A549 treated with RU486 at 1 μM for 4 hours (cell line): Measurements from ENCODE around the gene DALRD3. TPM values are rescaled to one million over a fixed set of nuclear protein-coding genes. Genes with fewer than 3 reads are reported as not detected.

Source experiments
- total RNA-seq: library from RNA; stranded (reverse); fragments of 200-300 nt; extraction: Qiagen RNA extraction; gene quantifications from 5 replicates; pipeline ENCODE4 v1.2.3, GENCODE V29; 2022; ENCODE audit warnings: low read depth

Gene DALRD3, protein sequence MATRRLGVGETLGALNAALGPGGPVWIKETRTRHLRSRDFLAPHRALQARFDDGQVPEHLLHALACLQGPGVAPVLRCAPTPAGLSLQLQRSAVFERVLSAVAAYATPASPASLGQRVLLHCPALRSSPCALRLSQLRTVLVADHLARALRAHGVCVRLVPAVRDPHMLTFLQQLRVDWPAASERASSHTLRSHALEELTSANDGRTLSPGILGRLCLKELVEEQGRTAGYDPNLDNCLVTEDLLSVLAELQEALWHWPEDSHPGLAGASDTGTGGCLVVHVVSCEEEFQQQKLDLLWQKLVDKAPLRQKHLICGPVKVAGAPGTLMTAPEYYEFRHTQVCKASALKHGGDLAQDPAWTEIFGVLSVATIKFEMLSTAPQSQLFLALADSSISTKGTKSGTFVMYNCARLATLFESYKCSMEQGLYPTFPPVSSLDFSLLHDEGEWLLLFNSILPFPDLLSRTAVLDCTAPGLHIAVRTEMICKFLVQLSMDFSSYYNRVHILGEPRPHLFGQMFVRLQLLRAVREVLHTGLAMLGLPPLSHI
- total RNA-seq = 16.0 to 25.0 TPM (median 22.3 TPM) in 5 replicates

DNA sequence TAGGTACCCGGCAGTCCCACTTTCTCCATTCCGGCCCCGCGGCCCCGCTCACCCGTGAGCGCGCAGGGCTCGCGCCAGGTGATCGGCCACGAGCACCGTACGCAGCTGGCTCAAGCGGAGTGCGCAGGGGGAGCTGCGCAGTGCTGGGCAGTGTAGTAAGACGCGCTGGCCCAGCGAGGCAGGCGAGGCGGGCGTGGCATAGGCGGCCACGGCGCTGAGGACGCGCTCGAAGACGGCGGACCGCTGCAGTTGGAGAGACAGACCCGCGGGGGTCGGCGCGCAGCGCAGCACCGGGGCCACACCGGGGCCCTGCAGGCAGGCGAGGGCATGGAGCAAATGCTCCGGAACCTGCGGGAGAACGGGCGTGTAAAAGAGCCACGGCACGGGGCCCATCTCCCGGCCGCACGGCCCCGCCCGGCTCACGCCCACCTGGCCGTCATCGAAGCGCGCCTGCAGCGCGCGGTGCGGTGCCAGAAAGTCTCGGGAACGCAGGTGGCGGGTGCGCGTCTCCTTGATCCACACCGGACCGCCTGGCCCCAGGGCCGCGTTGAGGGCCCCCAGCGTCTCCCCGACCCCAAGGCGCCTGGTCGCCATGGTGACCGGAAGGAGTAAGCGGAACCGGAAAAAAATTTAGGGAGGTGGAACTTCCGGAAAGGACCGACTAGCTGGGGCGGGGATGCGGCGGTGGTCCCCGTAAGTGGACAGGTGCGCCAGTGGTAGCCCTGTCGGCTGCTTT lies at the start of gene DALRD3:
Gene DALRD3 (minus strand): TSS at position 610 of the 736 bp plus-strand sequence. CDS start 16 bp downstream, at position 594.

DNA sequence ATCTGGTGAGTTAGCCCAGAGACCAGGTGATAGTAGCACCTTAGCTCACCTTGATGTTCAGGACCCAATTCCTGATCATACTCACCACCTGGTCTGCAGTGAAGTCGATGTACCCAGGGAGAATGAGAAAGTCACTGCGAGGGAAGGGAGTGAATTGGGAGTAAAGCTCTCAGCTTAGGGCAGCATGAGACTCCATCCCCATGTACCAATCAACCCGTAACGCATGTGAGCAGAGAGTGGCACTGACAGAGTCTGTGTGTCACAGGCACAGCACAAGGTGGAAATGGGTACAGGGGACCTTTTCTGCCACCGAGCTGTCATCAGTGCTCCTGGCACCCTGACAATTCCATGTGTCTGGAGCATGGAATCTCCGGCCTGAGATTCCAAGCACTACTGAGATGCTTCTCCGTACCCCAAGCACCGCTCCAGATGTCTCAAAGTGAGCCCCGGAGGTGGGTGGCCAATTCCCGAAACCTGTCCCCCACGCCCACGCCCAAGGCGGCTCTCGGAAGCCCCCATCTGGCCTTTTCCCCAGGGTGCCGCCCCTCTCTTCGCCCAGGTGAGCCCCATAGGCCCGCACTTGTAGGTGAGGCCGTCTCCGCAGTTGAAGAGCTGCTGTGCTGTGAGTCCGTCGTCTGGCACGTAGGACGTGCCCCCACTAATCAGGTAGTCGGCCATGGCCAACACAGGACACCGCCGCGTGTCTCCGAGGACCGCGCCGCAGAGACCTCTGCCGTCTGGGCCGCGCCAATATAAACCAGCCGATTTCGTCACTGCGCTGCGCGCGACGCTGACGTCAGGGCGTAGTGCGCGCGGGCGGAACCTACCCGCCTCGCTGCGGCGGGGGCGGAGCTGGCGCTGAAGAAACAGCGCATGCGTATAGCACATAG lies 10.5 kb upstream of the DALRD3 start, which contains the start of gene IMPDH2:
Gene IMPDH2 (minus strand): TSS at position 726 of the 890 bp plus-strand sequence. CDS start 48 bp downstream, at position 678.

DNA sequence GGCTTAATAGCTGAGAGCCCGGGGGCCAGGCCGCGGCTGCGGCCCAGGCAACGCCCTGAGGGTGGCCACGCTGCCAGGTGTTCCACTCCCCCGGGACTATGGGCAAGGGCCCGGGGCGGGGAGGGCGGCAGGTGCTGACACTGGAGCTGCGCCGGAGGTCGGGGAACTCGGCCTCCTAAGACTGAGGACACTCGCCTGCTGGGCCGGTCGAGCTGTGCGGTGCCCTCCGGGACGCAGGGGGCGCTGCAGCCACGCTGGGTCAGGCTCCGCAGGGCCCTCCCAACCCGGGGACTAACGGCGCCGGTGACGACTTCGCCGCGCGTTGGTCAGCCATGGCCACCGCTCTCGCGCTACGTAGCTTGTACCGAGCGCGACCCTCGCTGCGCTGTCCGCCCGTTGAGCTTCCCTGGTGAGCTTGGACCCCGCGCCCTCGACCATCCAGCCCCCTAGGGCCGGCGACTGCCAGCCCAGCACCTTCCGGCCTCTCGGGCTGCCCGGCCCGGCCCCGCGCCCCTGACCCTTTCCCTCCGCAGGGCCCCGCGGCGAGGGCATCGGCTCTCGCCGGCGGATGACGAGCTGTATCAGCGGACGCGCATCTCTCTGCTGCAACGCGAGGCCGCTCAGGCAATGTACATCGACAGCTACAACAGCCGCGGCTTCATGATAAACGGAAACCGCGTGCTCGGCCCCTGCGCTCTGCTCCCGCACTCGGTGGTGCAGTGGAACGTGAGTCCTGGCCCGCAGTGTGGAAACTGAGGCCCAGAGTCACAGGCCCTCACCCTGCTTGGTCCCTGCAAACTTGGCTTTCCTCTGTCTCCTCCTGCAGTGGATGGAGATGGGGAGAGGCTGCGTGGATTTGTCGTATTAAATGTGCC lies 3.7 kb upstream of the DALRD3 start, which contains the start of gene NDUFAF3:
Gene NDUFAF3 (plus strand): TSS at position 309 of the 875 bp plus-strand sequence. CDS start 24 bp downstream, at position 333.

DNA sequence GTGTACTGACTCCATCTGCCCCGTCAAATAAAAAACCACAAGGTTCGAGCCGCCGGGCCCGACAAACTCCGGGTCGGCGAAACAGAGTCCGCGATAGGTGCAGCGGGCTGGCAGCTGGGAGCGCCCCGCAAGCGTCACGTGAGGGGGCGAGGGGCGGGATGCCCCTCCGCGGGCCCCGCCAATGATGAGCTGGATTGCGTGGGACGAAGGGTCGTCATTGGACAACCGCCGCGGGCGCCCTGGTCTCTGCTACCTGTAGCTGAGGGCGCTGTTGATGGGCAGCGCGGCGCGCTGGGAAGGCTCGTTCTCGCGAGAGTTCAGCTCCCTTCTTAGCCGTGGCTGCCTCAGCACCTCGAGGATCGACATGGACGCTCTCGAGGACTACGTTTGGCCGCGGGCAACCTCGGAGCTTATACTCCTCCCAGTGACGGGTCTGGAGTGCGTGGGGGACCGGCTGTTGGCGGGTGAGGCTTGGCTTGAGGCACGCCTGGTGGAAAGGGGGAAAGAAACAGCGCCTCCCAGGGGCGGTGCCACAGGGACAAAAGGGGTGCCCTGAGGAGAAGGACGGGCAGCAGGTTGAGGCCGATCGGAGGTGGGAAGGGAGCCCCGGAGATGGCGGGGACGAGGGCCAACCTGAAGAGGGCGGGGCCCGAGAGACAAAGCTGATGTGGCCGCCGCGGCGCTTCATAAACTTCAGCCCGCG lies 11.2 kb downstream of the DALRD3 start, which contains the start of gene WDR6:
Gene WDR6 (plus strand): TSS at position 324 of the 703 bp plus-strand sequence. CDS start 41 bp downstream, at position 365.

DNA sequence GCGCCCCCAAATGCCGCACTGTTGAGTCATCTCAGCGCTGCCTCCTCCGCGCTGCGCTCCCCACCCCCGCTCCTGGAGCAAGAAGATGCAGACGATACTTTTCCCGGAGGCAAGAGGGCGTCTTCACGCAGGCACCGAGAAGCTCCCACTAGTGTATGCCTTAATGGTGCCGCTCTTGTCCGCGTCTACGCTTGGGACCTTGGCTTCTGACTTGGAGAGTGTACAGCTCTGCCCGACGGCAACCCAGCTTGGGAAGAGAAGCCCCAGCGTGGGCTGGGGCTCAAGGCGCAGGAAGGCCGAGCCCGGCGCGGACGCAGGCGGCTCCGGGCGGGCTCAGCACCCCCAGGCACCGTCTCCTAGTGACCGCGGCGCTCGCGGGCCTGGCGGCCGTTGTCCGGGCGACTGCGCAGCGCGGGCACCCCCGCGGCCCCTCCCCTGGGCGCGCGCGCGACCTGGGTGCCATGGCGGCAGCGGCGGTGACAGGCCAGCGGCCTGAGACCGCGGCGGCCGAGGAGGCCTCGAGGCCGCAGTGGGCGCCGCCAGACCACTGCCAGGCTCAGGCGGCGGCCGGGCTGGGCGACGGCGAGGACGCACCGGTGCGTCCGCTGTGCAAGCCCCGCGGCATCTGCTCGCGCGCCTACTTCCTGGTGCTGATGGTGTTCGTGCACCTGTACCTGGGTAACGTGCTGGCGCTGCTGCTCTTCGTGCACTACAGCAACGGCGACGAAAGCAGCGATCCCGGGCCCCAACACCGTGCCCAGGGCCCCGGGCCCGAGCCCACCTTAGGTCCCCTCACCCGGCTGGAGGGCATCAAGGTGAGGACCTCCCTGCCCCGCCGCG lies 28.4 kb downstream of the DALRD3 start, which contains the start of gene P4HTM:
Gene P4HTM (plus strand): TSS at position 446 of the 840 bp plus-strand sequence. CDS start 16 bp downstream, at position 462.

Other genes with a start within 250 kb of the DALRD3 start
- 12.1 to 20.0 TPM (median 18.0 TPM) in 5 replicates for gene PRKAR2A, start 170.7 kb downstream of the DALRD3 start, total RNA-seq
- 11.5 to 14.0 TPM (median 12.9 TPM) in 5 replicates for gene SLC25A20, start 119.7 kb downstream of the DALRD3 start, total RNA-seq
- gene ARIH2, start 99.7 kb downstream of the DALRD3 start, total RNA-seq = 54.8 to 65.9 TPM (median 64.7 TPM) in 5 replicates
- 12.0 to 20.6 TPM (median 19.5 TPM) in 5 replicates for gene P4HTM, start 28.3 kb downstream of the DALRD3 start, total RNA-seq
- 61.7 to 73.4 TPM (median 67.7 TPM) in 5 replicates for gene WDR6, start 11.2 kb downstream of the DALRD3 start, total RNA-seq
- 65.5 to 98.1 TPM (median 89.1 TPM) in 5 replicates for gene NDUFAF3, start 3.5 kb upstream of the DALRD3 start, total RNA-seq
- 156 to 171 TPM (median 162 TPM) in 5 replicates for gene IMPDH2, start 10.8 kb upstream of the DALRD3 start, total RNA-seq
- gene QRICH1, start 75.5 kb upstream of the DALRD3 start, total RNA-seq = 37.3 to 40.1 TPM (median 39.0 TPM) in 5 replicates
- 128 to 155 TPM (median 153 TPM) in 5 replicates for gene QARS1, start 86.2 kb upstream of the DALRD3 start, total RNA-seq
- gene USP19, start 102.2 kb upstream of the DALRD3 start, total RNA-seq = 18.7 to 24.8 TPM (median 23.0 TPM) in 5 replicates
- gene LAMB2, start 114.5 kb upstream of the DALRD3 start, total RNA-seq = 64.3 to 97.2 TPM (median 88.8 TPM) in 5 replicates
- gene CCDC71, start 147.8 kb upstream of the DALRD3 start, total RNA-seq = 10.6 to 14.9 TPM (median 12.9 TPM) in 5 replicates
- gene KLHDC8B, start 153.0 kb upstream of the DALRD3 start, total RNA-seq = 3.1 to 7.0 TPM (median 4.6 TPM) in 5 replicates